ENCODE measurements around the gene RNF19B.

RNF19B gene

GRCh38 chr1:32962248-32962896 is 2.2 kb downstream of the RNF19B start:
- H3K27ac Mint-ChIP-seq: peak overlapping the region in 1 of 2 donors; percentile 22
- no peaks in the 10 kb centered on the region for H3K27me3 Mint-ChIP-seq
- no peaks in the 10 kb centered on the region for H3K9me3 Mint-ChIP-seq
- peaks cover 56% of the 10 kb centered on the region for H3K4me1 Mint-ChIP-seq
- peak overlapping the region; percentile 92 to 94 for H3K4me3 Mint-ChIP-seq
- ATAC-seq: no peak
- no peak for DNase-seq

- no peaks in the 10 kb centered on the region for H3K9me3 Mint-ChIP-seq
- no peak overlapping the region for H3K27ac Mint-ChIP-seq
- DNase-seq: no peak
- no peak overlapping the region for H3K4me3 Mint-ChIP-seq
- H3K27me3 Mint-ChIP-seq: no peaks in the 10 kb centered on the region
- H3K4me1 Mint-ChIP-seq: peaks cover 63% of the 10 kb centered on the region
- no peak for ATAC-seq
Observed at GRCh38 chr1:32960819-32961355, 3.7 kb downstream of the RNF19B start.

GRCh38 chr1:32960342-32960741 is 4.3 kb downstream of the RNF19B start:
- Mint-ChIP-seq H3K9me3 (no peaks in the 10 kb centered on the region), H3K4me3 (no peak overlapping the region), H3K27ac (no peak overlapping the region), H3K27me3 (no peaks in the 10 kb centered on the region), H3K4me1 (peaks cover 63% of the 10 kb centered on the region)
- no peak for ATAC-seq
- DNase-seq: no peak

- H3K27ac Mint-ChIP-seq: no peak overlapping the region
- H3K27me3 Mint-ChIP-seq: no peaks in the 10 kb centered on the region
- no peaks in the 10 kb centered on the region for H3K9me3 Mint-ChIP-seq
- DNase-seq (no peak), ATAC-seq (no peak)
- no peak overlapping the region for H3K4me3 Mint-ChIP-seq
- peaks cover 62% of the 10 kb centered on the region for H3K4me1 Mint-ChIP-seq
Observed at GRCh38 chr1:32958827-32959226, 5.8 kb downstream of the RNF19B start.

- ATAC-seq: no peak
- no peaks in the 10 kb centered on the region for H3K27me3 Mint-ChIP-seq
- H3K4me3 Mint-ChIP-seq: no peak overlapping the region
- no peaks in the 10 kb centered on the region for H3K9me3 Mint-ChIP-seq
- peak overlapping the region in 1 of 2 donors; percentile 65 for H3K27ac Mint-ChIP-seq
- H3K4me1 Mint-ChIP-seq: peaks cover 50% of the 10 kb centered on the region
- DNase-seq: no peak
Observed at GRCh38 chr1:32957017-32957416, 7.6 kb downstream of the RNF19B start.

- ATAC-seq: no peak
Observed at GRCh38 chr1:32954168-32954567, 10.4 kb downstream of the RNF19B start.

GRCh38 chr1:32953495-32953894 is 11.1 kb downstream of the RNF19B start:
- ATAC-seq (no peak), DNase-seq (no peak)
- Mint-ChIP-seq H3K9me3 (no peaks in the 10 kb centered on the region), H3K27me3 (no peaks in the 10 kb centered on the region), H3K27ac (no peak overlapping the region), H3K4me3 (no peak overlapping the region), H3K4me1 (peaks cover 28% of the 10 kb centered on the region)

More at GRCh38 chr1:32954168-32954567, 10.4 kb downstream of the RNF19B start:
- Mint-ChIP-seq H3K4me1 (peaks cover 30% of the 10 kb centered on the region), H3K4me3 (no peak overlapping the region), H3K27ac (no peak overlapping the region), H3K27me3 (no peaks in the 10 kb centered on the region), H3K9me3 (no peaks in the 10 kb centered on the region)
- DNase-seq: no peak

GRCh38 chr1:32949519-32949918 is 15.1 kb downstream of the RNF19B start:
- H3K9me3 Mint-ChIP-seq: no peaks in the 10 kb centered on the region
- H3K4me1 Mint-ChIP-seq: peaks cover 11% of the 10 kb centered on the region
- DNase-seq (no peak), ATAC-seq (no peak)
- no peaks in the 10 kb centered on the region for H3K27me3 Mint-ChIP-seq
- no peak overlapping the region for H3K27ac Mint-ChIP-seq
- H3K4me3 Mint-ChIP-seq: no peak overlapping the region

GRCh38 chr1:32948905-32949304 is 15.7 kb downstream of the RNF19B start:
- Mint-ChIP-seq H3K27ac (peak overlapping the region in 1 of 2 donors; percentile 2), H3K4me3 (no peak overlapping the region), H3K9me3 (no peaks in the 10 kb centered on the region), H3K27me3 (no peaks in the 10 kb centered on the region), H3K4me1 (peaks cover 11% of the 10 kb centered on the region)
- ATAC-seq: no peak
- no peak for DNase-seq

GRCh38 chr1:32948390-32948722 is 16.3 kb downstream of the RNF19B start:
- H3K4me1 Mint-ChIP-seq: peaks cover 9% of the 10 kb centered on the region
- no peak overlapping the region for H3K27ac Mint-ChIP-seq
- no peaks in the 10 kb centered on the region for H3K9me3 Mint-ChIP-seq
- DNase-seq (no peak), ATAC-seq (no peak)
- no peak overlapping the region for H3K4me3 Mint-ChIP-seq
- no peaks in the 10 kb centered on the region for H3K27me3 Mint-ChIP-seq

- Mint-ChIP-seq H3K27ac (no peak overlapping the region), H3K4me1 (peaks cover 5% of the 10 kb centered on the region), H3K27me3 (no peaks in the 10 kb centered on the region), H3K4me3 (no peak overlapping the region), H3K9me3 (no peaks in the 10 kb centered on the region)
- ATAC-seq (no peak), DNase-seq (no peak)
Observed at GRCh38 chr1:32947669-32948389, 16.8 kb downstream of the RNF19B start.

- Mint-ChIP-seq H3K4me1 (peaks cover 5% of the 10 kb centered on the region), H3K9me3 (no peaks in the 10 kb centered on the region), H3K27ac (no peak overlapping the region), H3K27me3 (no peaks in the 10 kb centered on the region), H3K4me3 (no peak overlapping the region)
- DNase-seq: no peak
- no peak for ATAC-seq
Observed at GRCh38 chr1:32946413-32946812, 18.2 kb downstream of the RNF19B start.

GRCh38 chr1:32944180-32944579 is 20.4 kb downstream of the RNF19B start:
- Mint-ChIP-seq H3K4me1 (peaks cover 22% of the 10 kb centered on the region), H3K27ac (no peak overlapping the region), H3K9me3 (no peaks in the 10 kb centered on the region), H3K4me3 (no peak overlapping the region), H3K27me3 (no peaks in the 10 kb centered on the region)
- DNase-seq (no peak), ATAC-seq (no peak)

GRCh38 chr1:32939655-32940371 is 24.8 kb downstream of the RNF19B start:
- H3K4me1 Mint-ChIP-seq: peaks cover 32% of the 10 kb centered on the region
- no peaks in the 10 kb centered on the region for H3K27me3 Mint-ChIP-seq
- peak overlapping the region in 1 of 2 donors; percentile 80 for H3K27ac Mint-ChIP-seq
- H3K4me3 Mint-ChIP-seq: peak overlapping the region in 1 of 2 donors; percentile 41
- no peaks in the 10 kb centered on the region for H3K9me3 Mint-ChIP-seq
- ATAC-seq (peak; percentile 94), DNase-seq (peak in 1 of 2 donors; percentile 65)

GRCh38 chr1:32937061-32937460 is 27.5 kb downstream of the RNF19B start:
- peak overlapping the region; percentile 3 to 65 for H3K27ac Mint-ChIP-seq
- H3K4me3 Mint-ChIP-seq: no peak overlapping the region
- no peaks in the 10 kb centered on the region for H3K27me3 Mint-ChIP-seq
- DNase-seq (no peak), ATAC-seq (no peak)
- no peaks in the 10 kb centered on the region for H3K9me3 Mint-ChIP-seq
- peaks cover 32% of the 10 kb centered on the region for H3K4me1 Mint-ChIP-seq

GRCh38 chr1:32934535-32934934 is 30.1 kb downstream of the RNF19B start:
- peaks cover 18% of the 10 kb centered on the region for H3K4me1 Mint-ChIP-seq
- H3K27me3 Mint-ChIP-seq: no peaks in the 10 kb centered on the region

More at GRCh38 chr1:32934535-32934934, 30.1 kb downstream of the RNF19B start:
- DNase-seq: no peak
- ATAC-seq: no peak
- Mint-ChIP-seq H3K4me3 (no peak overlapping the region), H3K27ac (no peak overlapping the region), H3K9me3 (no peaks in the 10 kb centered on the region)
